ENCODE results near the gene DIS3L2.
"Not testable (repeated sequence)": the region's sequence is repeated elsewhere in the genome, so short reads cannot be mapped to it uniquely, and the experiment has no call there.

Gene DIS3L2

GRCh38 chr2:232354069-232354468, 392.6 kb downstream of the DIS3L2 start:
- no peak for DNase-seq (ENCODE audit: low spot score)
- in situ Hi-C loops (cut with MboI; ENCODE audit: low pct_unique_long_range_greater_than_20kb, low sequenced_read_pairs, unreplicated experiment), result no loop called here
- no peak for TF ChIP-seq CTCF (IDR thresholded peaks at IDR 0.05; ENCODE audit: extremely low read depth, insufficient read depth, missing control alignments)

DNA sequence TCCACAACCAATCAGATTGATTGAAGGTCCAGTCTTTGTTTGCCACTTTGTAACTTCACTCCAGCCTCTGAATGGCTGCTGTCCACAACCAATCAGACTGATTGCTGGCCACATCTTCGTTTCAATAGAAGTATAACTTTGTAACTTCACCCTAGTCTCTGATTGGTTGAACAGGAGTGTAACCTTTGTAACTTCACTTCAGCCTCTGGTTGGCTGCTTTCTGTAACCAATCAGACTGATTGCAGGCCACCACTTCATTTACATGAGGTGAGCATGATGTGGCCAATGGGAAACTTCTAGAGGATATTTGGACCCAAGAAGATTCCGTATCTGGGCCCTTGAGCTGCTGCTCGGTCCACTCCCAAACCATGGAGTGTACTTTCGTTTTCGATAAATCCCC, 400.1 kb downstream of the DIS3L2 start:
- in situ Hi-C loops (cut with MboI; ENCODE audit: low pct_unique_long_range_greater_than_20kb, low sequenced_read_pairs, unreplicated experiment), result no loop called here
- TF ChIP-seq CTCF (IDR thresholded peaks at IDR 0.05; ENCODE audit: extremely low read depth, insufficient read depth, missing control alignments), result no peak
- no peak for DNase-seq (ENCODE audit: low spot score)

DNA sequence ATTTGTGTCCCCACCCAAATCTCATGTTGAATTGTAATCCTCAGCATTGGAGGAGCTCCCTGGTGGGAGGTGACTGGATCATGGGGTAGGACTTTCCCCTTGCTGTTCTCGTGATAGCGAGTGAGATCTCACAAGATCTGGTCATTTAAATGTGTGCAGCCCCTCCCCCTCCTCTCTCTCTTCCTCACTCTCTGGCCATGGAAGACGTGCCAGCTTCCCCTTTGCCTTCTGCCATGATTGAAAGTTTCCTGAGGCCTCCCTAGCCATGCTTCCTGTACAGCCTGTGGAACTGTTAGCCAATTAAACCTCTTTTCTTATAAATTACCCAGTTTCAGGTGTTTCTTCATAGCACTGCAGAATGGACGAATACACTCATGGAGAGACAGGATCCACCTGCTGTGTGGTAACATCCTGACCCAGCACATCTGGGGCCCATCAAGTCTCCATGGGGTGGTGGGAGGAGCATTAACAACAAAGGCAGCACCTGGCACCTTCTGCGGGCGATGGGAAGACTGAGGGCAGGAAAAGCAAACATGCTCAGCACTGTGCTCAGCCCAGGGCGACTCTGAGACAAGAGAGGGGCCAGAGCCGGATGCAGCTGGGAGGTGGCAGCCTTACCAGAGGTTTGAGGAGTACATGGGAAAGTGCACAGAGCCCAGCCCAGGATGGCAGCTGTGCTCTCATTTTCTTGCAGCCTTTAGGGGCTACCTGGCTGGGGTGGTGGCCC, 400.8 kb downstream of the DIS3L2 start:
- TF ChIP-seq CTCF (IDR thresholded peaks at IDR 0.05; ENCODE audit: extremely low read depth, insufficient read depth, missing control alignments), result no peak
- no peak for DNase-seq (ENCODE audit: low spot score)
- in situ Hi-C loops (cut with MboI; ENCODE audit: low pct_unique_long_range_greater_than_20kb, low sequenced_read_pairs, unreplicated experiment), result no loop called here

DNA sequence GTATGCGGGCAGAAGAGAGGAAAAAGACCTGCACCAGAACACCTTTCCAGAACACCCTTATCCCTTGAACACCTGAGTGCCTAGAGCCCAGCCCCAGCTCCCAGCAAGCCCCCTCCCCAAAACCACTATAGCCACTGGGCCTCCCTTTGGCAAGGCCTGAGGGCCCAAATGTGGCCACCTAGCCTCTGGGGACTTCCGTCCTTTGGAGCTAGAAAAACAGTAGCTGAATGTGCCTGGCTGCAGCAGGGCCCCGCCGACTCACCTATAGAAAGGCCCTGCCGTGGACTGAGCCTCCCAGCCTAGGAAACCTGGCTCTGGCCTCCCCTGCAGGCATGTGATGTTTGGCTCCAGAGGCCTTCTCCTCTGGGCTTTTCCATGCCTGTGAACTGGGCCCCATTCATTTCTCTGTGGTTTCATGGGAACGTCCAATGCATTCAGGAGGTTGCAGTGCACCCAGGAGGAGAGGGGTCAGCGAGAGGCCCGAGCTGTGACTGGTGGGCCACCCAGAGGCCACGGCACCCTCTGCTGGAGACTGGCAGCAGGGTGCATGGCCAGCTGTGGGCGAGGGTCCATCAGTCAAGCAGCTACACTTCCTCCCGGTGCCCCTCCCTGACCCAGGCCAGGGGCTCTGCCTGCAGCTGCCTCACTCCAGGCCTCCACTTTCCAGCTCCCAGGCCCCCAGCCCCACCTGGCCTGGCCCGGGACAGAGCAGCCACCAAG, 401.7 kb downstream of the DIS3L2 start:
- TF ChIP-seq CTCF (IDR thresholded peaks at IDR 0.05; ENCODE audit: extremely low read depth, insufficient read depth, missing control alignments), result peak; percentile 12
- in situ Hi-C loops (cut with MboI; ENCODE audit: low pct_unique_long_range_greater_than_20kb, low sequenced_read_pairs, unreplicated experiment); DNase-seq (ENCODE audit: low spot score): not testable (repeated sequence)

- in situ Hi-C loops (cut with MboI; ENCODE audit: low pct_unique_long_range_greater_than_20kb, low sequenced_read_pairs, unreplicated experiment), result no loop called here
- DNase-seq (ENCODE audit: low spot score), result peak; percentile 58
- no peak for TF ChIP-seq CTCF (IDR thresholded peaks at IDR 0.05; ENCODE audit: extremely low read depth, insufficient read depth, missing control alignments)
Observed at GRCh38 chr2:232363784-232364615, 402.5 kb downstream of the DIS3L2 start.

GRCh38 chr2:232364806-232365594, 403.5 kb downstream of the DIS3L2 start:
- DNase-seq (ENCODE audit: low spot score); in situ Hi-C loops (cut with MboI; ENCODE audit: low pct_unique_long_range_greater_than_20kb, low sequenced_read_pairs, unreplicated experiment): not testable (repeated sequence)

All from GM13977 (cell line).